H1 (cell line): ENCODE results near the gene NR4A3. TPM values are rescaled to one million over a fixed set of nuclear protein-coding genes. Genes with fewer than 3 reads are reported as not detected.

Experiments used
- CTCF ChIA-PET: fragments of 300-600 bp; sonication (Branson Sonifier 250); formaldehyde crosslinking; loops from one replicate; lab custom pipeline; 2021; ENCODE audit not compliant: partially characterized antibody; lab: Charles Lee
- POLR2A ChIA-PET: fragments of 300-600 bp; sonication (Branson Sonifier 250); formaldehyde crosslinking; loops from one replicate; lab custom pipeline; 2021; ENCODE audit warnings: inconsistent platforms; ENCODE audit not compliant: partially characterized antibody; lab: Charles Lee
- DNase-seq, 2 experiments: peaks; one replicate each; pipeline versions ENCODE4 v3.0.0 to v3.0.0-alpha.2; 2010 to 2022; ENCODE audit warnings: low spot score in 2 of 2, low read depth in 1 of 2, mixed read lengths in 1 of 2
- FAIRE-seq: peaks from 2 replicates; lab custom pipeline; 2011; peaks lifted over from hg19 to GRCh38; lab: Jason Lieb, UNC
- H2AFZ ChIP-seq: 2 replicates; pipeline ENCODE4 v1.8.1; 2012; ENCODE audit warnings: low read length, inconsistent platforms
- H2AK5ac ChIP-seq: 2 replicates; pipeline ENCODE4 v1.6.1; 2013; ENCODE audit warnings: low read depth, low read length
- H2BK120ac ChIP-seq: replicated peaks from 2 replicates; pipeline ENCODE3; 2013; ENCODE audit warnings: low read depth, low read length, inconsistent platforms
- H2BK12ac ChIP-seq: 2 replicates; pipeline ENCODE4 v1.6.1; 2013; ENCODE audit warnings: low read depth, low read length
- H2BK15ac ChIP-seq: 2 replicates; pipeline ENCODE4 v1.6.1; 2013; ENCODE audit warnings: low read length
- H2BK20ac ChIP-seq: 2 replicates; pipeline ENCODE4 v1.6.1; 2013; ENCODE audit warnings: low read length
- H2BK5ac ChIP-seq: 2 replicates; pipeline ENCODE4 v1.6.1; 2013; ENCODE audit warnings: low read depth, low read length
- H3K14ac ChIP-seq: 2 replicates; pipeline ENCODE4 v1.6.1; 2013; ENCODE audit warnings: inconsistent platforms; ENCODE audit not compliant: insufficient read length
- H3K18ac ChIP-seq: 2 replicates; pipeline ENCODE4 v1.6.1; 2013; ENCODE audit warnings: low read length; ENCODE audit errors: extremely low read depth
- H3K23ac ChIP-seq: 2 replicates; pipeline ENCODE4 v1.6.1; 2013; ENCODE audit warnings: inconsistent platforms; ENCODE audit not compliant: insufficient read length
- H3K23me2 ChIP-seq: 2 replicates; pipeline ENCODE4 v1.6.1; 2013; ENCODE audit warnings: low read depth, low read length
- H3K27ac ChIP-seq: 2 replicates; pipeline ENCODE4 v1.6.1; 2011; ENCODE audit warnings: low read depth, low read length, inconsistent platforms
- H3K27me3 ChIP-seq, 4 experiments: replicated peaks in 1 of 4; 1 replicate in 1 of 4; 2 replicates in 3 of 4; pipeline versions ENCODE4 v1.6.1 to v1.8.1; 2011 to 2013; ENCODE audit warnings: low read length in 3 of 4, mild to moderate bottlenecking in 3 of 4, inconsistent platforms in 2 of 4, mixed read lengths in 2 of 4, moderate library complexity in 1 of 4; ENCODE audit not compliant: control insufficient read depth in 3 of 4, insufficient read depth in 3 of 4; ENCODE audit errors: extremely low read depth in 1 of 4
- H3K36me3 ChIP-seq, 4 experiments: 2 replicates each; pipeline versions ENCODE4 v1.6.1 to v1.8.1; 2011 to 2013; ENCODE audit warnings: mild to moderate bottlenecking in 4 of 4, low read length in 3 of 4, moderate library complexity in 2 of 4, control low read depth in 1 of 4, inconsistent platforms in 1 of 4; ENCODE audit not compliant: insufficient read depth in 4 of 4, control insufficient read depth in 2 of 4
- H3K4ac ChIP-seq: replicated peaks from 2 replicates; pipeline ENCODE3; 2013; ENCODE audit warnings: low read length, low read depth, mixed read lengths, inconsistent platforms; ENCODE audit not compliant: insufficient read length
- H3K4me1 ChIP-seq, 4 experiments: replicated peaks in 1 of 4; 1 replicate in 1 of 4; 2 replicates in 3 of 4; pipeline versions ENCODE4 v1.6.1 to v1.8.1; 2011 to 2013; ENCODE audit warnings: low read length in 3 of 4, inconsistent platforms in 2 of 4, mixed read lengths in 1 of 4; ENCODE audit not compliant: insufficient read depth in 4 of 4, control insufficient read depth in 3 of 4
- H3K4me2 ChIP-seq, 2 experiments: 2 replicates each; pipeline versions ENCODE4 v1.6.1 to v1.8.1; 2011 to 2013; ENCODE audit warnings: low read depth in 2 of 2, low read length in 2 of 2, control low read depth in 1 of 2, inconsistent platforms in 1 of 2, mild to moderate bottlenecking in 1 of 2; ENCODE audit not compliant: insufficient read depth in 1 of 2
- H3K4me3 ChIP-seq, 4 experiments: fragments of 200-600, 300-600 bp in 1 of 4; sonication (generic), shearing (Covaris generic), sonication (Bioruptor Twin) in 1 of 4; 2 replicates each; pipeline versions ENCODE4 v1.5.1 to v1.8.1; 2011 to 2016; ENCODE audit warnings: low read length in 4 of 4, low read depth in 3 of 4, control low read depth in 2 of 4, inconsistent platforms in 2 of 4, mild to moderate bottlenecking in 2 of 4, mixed read lengths in 1 of 4, moderate library complexity in 1 of 4; ENCODE audit not compliant: insufficient read depth in 2 of 4; ENCODE audit errors: extremely low read depth in 1 of 4
- H3K56ac ChIP-seq: replicated peaks from 2 replicates; pipeline ENCODE3; 2013; ENCODE audit warnings: low read depth, mild to moderate bottlenecking, mixed read lengths, low read length, inconsistent platforms; ENCODE audit not compliant: insufficient read length
- H3K79me1 ChIP-seq: 2 replicates; pipeline ENCODE4 v1.6.1; 2013; ENCODE audit warnings: low read depth, low read length, control low read depth
- H3K79me2 ChIP-seq, 2 experiments: 2 replicates each; pipeline versions ENCODE4 v1.6.1 to v1.8.1; 2012 to 2013; ENCODE audit warnings: low read length in 2 of 2, mild to moderate bottlenecking in 2 of 2, inconsistent platforms in 1 of 2; ENCODE audit not compliant: insufficient read depth in 2 of 2, control insufficient read depth in 1 of 2
- H3K9ac ChIP-seq, 4 experiments: replicated peaks in 1 of 4; 1 replicate in 1 of 4; 2 replicates in 3 of 4; pipeline versions ENCODE4 v1.6.1 to v1.8.1; 2011 to 2013; ENCODE audit warnings: low read depth in 3 of 4, low read length in 3 of 4, control low read depth in 2 of 4, mild to moderate bottlenecking in 2 of 4, moderate library complexity in 2 of 4, inconsistent platforms in 1 of 4; ENCODE audit errors: extremely low read depth in 1 of 4
- H3K9me3 ChIP-seq, 2 experiments: 2 replicates each; pipeline versions ENCODE4 v1.6.1 to v1.8.1; 2012 to 2013; ENCODE audit warnings: mild to moderate bottlenecking in 2 of 2, moderate library complexity in 2 of 2, control low read depth in 1 of 2, inconsistent platforms in 1 of 2, low read depth in 1 of 2, low read length in 1 of 2, mixed read lengths in 1 of 2; ENCODE audit not compliant: insufficient read depth in 2 of 2
- H4K20me1 ChIP-seq, 2 experiments: replicated peaks in 1 of 2; 2 replicates each; pipeline versions ENCODE3 to v1.8.1; 2011 to 2013; ENCODE audit warnings: inconsistent platforms in 2 of 2, low read length in 2 of 2, mild to moderate bottlenecking in 1 of 2; ENCODE audit not compliant: insufficient read depth in 2 of 2, control insufficient read depth in 1 of 2
- H4K5ac ChIP-seq: 2 replicates; pipeline ENCODE4 v1.6.1; 2013; ENCODE audit warnings: low read length, low read depth, mixed read lengths, inconsistent platforms; ENCODE audit not compliant: insufficient read length
- H4K8ac ChIP-seq: 2 replicates; pipeline ENCODE4 v1.8.0; 2013; ENCODE audit warnings: mild to moderate bottlenecking, moderate library complexity, low read length, inconsistent platforms; ENCODE audit not compliant: insufficient read depth; ENCODE audit errors: extremely low read depth
- H4K91ac ChIP-seq: replicated peaks from 2 replicates; pipeline ENCODE3; 2013; ENCODE audit warnings: low read length, mixed read lengths, inconsistent platforms; ENCODE audit not compliant: insufficient read length
- E2F6 ChIP-seq: IDR thresholded peaks from 2 replicates; pipeline ENCODE4 v1.6.1; 2012; ENCODE audit warnings: inconsistent platforms
- HDAC6 ChIP-seq: IDR thresholded peaks from one replicate; pipeline ENCODE4 v1.7.1; 2012; ENCODE audit warnings: low read depth, mild to moderate bottlenecking, inconsistent platforms, low read length, moderate library complexity
- RAD21 ChIP-seq, 2 experiments: IDR thresholded peaks in 1 of 2; conservative IDR thresholded peaks in 1 of 2; 2 replicates each; pipeline ENCODE4 v1.6.1; 2011; ENCODE audit warnings: low read depth in 2 of 2, low read length in 2 of 2, improper control_type of control experiment in 1 of 2, inconsistent platforms in 1 of 2, mild to moderate bottlenecking in 1 of 2, moderate library complexity in 1 of 2
- SP2 ChIP-seq: IDR thresholded peaks from 2 replicates; pipeline ENCODE4 v1.6.1; 2012; ENCODE audit warnings: mild to moderate bottlenecking, low read length, inconsistent platforms
- SRF ChIP-seq: IDR thresholded peaks from 2 replicates; pipeline ENCODE4 v1.6.1; 2011; ENCODE audit warnings: mild to moderate bottlenecking, low read depth, low read length, moderate library complexity
- WGBS, 2 experiments: shearing (Covaris generic) in 1 of 2; methylation state at CpG; one replicate each; pipeline versions ENCODE4 v1.1.6 to v1.1.7; 2013 to 2015; ENCODE audit warnings: low lambda C conversion rate in 2 of 2, mixed read lengths in 2 of 2, inconsistent platforms in 1 of 2, low coverage in 1 of 2, missing lambda C conversion rate in 1 of 2; ENCODE audit not compliant: insufficient replicate concordance in 2 of 2, insufficient coverage in 1 of 2, insufficient read length in 1 of 2; ENCODE audit errors: extremely low coverage in 1 of 2, missing lambda C conversion rate in 1 of 2; 5-methylcytosine and 5-hydroxymethylcytosine counted together
- polyA plus RNA-seq, 7 experiments: library from polyadenylated mRNA; depleted of rRNA in 3 of 7; stranded (reverse) in 5 of 7; unstranded in 2 of 7; fragments of >200 nt in 5 of 7; fragments of 200-250 nt in 2 of 7; gene quantifications; 1 replicate in 5 of 7; 2 replicates in 1 of 7; 4 replicates in 1 of 7; pipeline versions ENCODE4 v1.2.1 to v1.2.3, GENCODE V29; 2011 to 2013; ENCODE audit warnings: missing spikeins in 2 of 7, mixed read lengths in 2 of 7
- total RNA-seq: library from RNA; stranded (reverse); fragmentation: NEBNext Ultra II Directional; extraction: Animal tissue kit (Norgen Biotek cat#: 25700); gene quantifications from 2 replicates; pipeline ENCODE4 v1.2.1, GENCODE V29; 2021

NR4A3 gene
- total and polyA plus RNA-seq, 2 of the 8 experiments (the other 6 are each of a cell fraction or from before 2014, with no cell fraction given): 0.05 to 0.30 TPM

GRCh38 chr9:99793528-99793927 is 28.2 kb upstream of the NR4A3 start:
- TF ChIP-seq HDAC6 (no peak), SP2 (no peak), RAD21 (IDR thresholded peaks at IDR 0.05 in 1 of 2, conservative IDR thresholded peaks at IDR 0.05 in 1 of 2; ENCODE audit: low read depth in 2 of 2, low read length in 2 of 2) (no peak), SRF (no peak), E2F6 (no peak)
- ChIA-PET CTCF (no interaction called here), POLR2A (no interaction called here)
- H3K56ac ChIP-seq: no peak overlapping the region
- DNase-seq (no peak), FAIRE-seq (no peak)
- no peaks in the 10 kb centered on the region for H4K20me1 ChIP-seq
- no peak overlapping the region for H2BK5ac ChIP-seq
- no peak overlapping the region for H4K8ac ChIP-seq
- H2AK5ac ChIP-seq: no peak overlapping the region
- no peak overlapping the region for H2AFZ ChIP-seq
- H3K14ac ChIP-seq: no peak overlapping the region
- H3K4me1 ChIP-seq: no peaks in the 10 kb centered on the region
- H3K23me2 ChIP-seq: no peaks in the 10 kb centered on the region
- no peaks in the 10 kb centered on the region for H3K27me3 ChIP-seq
- H3K9ac ChIP-seq: no peak overlapping the region
- no peak overlapping the region for H3K27ac ChIP-seq
- no peak overlapping the region for H3K4me2 ChIP-seq
- no peak overlapping the region for H2BK15ac ChIP-seq
- no peak overlapping the region for H3K18ac ChIP-seq
- H3K4me3 ChIP-seq: no peak overlapping the region
- H3K23ac ChIP-seq: no peak overlapping the region
- H2BK120ac ChIP-seq: no peak overlapping the region
- H3K4ac ChIP-seq: no peak overlapping the region
- H3K9me3 ChIP-seq: no peaks in the 10 kb centered on the region
- no peak overlapping the region for H4K91ac ChIP-seq
- no peak overlapping the region for H2BK12ac ChIP-seq
- H3K36me3 ChIP-seq: no peaks in the 10 kb centered on the region
- no peak overlapping the region for H2BK20ac ChIP-seq
- 98% methylated on average over 4 of the region's 4 CpGs; no CpG with 5 or more reads in 1 of the 2 experiments for WGBS, 2 experiments
- no peaks in the 10 kb centered on the region for H3K79me1 ChIP-seq
- no peak overlapping the region for H4K5ac ChIP-seq
- no peaks in the 10 kb centered on the region for H3K79me2 ChIP-seq
